HG03139 (cell line): Measurements from ENCODE around the gene UBE2K.
"Not testable (repeated sequence)": the region's sequence is repeated elsewhere in the genome, so short reads cannot be mapped to it uniquely, and the experiment has no call there.

Experiments
- ATAC-seq: cut with Tn5 transposase; IDR thresholded peaks from one replicate; pipeline ENCODE4 v1.9.1; 2021; ENCODE audit not compliant: unreplicated experiment

The UBE2K gene

GRCh38 chr4:39687014-39687413, 10.9 kb upstream of the UBE2K start:
- ATAC-seq, result no peak

- no peak for ATAC-seq
Observed at GRCh38 chr4:39689970-39690369, 8.0 kb upstream of the UBE2K start.

GRCh38 chr4:39698424-39699009, 581 bp downstream of the UBE2K start:
- peak; percentile 28 for ATAC-seq

GRCh38 chr4:39699687-39700409, 1.9 kb downstream of the UBE2K start:
- ATAC-seq, result no peak

DNA sequence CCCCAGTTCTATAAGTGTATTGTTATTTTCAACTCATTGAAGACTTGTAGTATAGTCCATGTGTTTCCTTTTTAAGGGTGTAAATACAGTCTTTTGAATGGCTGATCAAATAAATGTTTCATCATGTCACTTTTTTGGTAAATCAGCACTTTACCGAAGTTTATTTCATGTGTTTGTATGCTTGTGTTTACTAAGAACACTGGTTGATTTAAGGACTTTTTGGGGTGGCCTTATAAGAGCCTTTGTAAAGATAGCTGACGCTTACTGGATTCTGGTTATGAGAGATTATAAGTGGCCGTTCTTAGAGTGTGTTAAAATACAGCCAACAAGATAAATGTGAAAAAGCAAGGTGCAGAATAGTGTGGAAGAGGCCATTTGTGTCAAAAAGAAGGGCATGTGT, 2.6 kb downstream of the UBE2K start:
- no peak for ATAC-seq

- ATAC-seq, result no peak
Observed at GRCh38 chr4:39702716-39703115, 4.8 kb downstream of the UBE2K start.

GRCh38 chr4:39704789-39705188, 6.9 kb downstream of the UBE2K start:
- not testable (repeated sequence) for ATAC-seq

DNA sequence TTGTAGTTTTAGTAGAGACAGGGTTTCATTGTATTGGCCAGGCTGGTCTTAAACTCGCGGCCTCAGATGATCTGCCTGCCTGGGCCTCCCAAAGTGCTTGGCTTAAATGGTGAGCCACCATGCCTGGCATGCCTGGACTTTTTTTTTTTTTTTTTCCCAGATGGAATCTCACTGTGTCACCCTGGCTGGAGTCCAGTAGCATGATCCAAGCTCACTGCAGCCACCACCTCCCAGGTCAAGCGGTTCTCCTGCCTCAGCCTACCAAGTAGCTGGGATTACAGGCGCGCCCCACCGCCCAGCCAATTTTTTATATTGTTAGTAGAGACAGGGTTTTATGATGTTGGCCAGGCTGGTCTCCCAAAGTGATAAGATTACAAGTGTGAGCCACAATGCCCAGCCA, 8.4 kb downstream of the UBE2K start:
- no peak for ATAC-seq

DNA sequence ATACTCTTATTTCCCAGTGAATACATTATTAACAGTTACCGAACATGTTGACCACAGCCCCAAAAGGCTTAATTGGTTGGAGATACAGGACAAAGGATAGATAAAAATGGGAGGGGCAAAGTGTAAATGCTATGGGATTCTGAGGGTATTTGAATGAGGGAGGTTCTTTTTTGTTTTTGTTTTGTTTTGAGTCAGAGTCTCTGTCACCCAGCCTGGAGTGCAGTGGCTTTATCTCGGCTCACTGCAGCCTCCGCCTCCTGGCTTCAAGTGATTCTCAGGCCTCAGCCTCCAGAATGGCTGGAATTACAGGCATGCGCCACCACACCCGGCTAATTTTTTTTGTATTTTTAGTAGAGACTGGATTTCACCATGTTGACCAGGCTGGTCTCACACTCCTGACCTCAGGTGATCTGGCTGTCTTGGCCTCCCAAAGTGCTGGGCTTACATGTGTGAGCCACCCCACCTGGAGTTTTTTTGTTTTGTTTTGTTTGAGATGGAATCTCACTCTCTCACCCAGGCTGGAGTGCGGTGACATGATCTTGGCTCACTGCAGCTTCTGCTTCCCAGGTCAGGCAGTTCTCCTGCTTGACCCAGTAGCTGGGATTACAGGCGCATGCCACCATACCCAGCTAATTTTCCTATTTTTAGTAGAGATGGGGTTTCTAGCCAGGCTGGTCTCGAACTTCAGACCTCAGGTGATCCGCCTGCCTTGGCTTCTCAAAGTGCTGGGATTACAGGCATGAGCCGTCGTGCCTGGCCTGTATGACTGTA, 9.0 kb downstream of the UBE2K start:
- no peak for ATAC-seq

- ATAC-seq, result no peak
Observed at GRCh38 chr4:39710098-39710896, 12.4 kb downstream of the UBE2K start.

DNA sequence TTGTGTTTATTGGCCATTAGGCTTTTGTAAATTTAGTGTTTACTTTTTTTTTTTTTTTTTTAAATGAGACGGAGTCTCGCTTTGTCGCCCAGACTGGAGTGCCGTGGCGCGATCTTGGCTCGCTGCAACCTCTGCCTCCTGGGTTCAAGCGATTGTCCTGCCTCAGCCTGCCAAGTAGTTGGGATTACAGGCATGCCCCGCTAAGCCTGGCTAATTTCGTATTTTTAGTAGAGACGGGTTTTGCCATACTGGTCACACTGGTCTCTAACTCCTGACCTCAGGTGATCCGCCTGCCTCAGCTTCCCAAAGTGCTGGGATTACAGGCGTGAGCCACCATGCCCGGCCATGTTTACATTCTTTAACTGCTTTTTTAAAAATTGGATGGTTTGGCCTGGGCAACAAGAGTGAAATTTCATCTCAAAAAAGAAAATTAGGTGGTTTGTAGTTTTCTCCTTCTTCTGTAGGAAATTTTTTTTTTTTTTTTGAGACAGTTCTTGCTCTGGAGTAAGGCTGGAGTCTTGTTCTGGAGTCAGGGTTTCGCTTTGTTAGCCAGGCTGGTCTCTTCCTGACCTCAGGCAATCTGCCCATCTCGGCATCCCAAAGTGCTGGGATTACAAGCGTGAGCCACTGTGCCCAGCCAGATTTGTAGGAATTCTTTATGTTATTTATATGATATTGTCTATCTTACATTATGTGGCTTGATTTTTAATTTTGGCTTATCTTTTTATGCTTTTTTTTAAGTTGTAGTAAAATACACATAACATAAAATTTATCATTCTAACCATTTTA, 15.1 kb downstream of the UBE2K start:
- ATAC-seq, result no peak

GRCh38 chr4:39713691-39714090, 15.8 kb downstream of the UBE2K start:
- ATAC-seq, result no peak

- ATAC-seq, result no peak
Observed at GRCh38 chr4:39714166-39714565, 16.2 kb downstream of the UBE2K start.

DNA sequence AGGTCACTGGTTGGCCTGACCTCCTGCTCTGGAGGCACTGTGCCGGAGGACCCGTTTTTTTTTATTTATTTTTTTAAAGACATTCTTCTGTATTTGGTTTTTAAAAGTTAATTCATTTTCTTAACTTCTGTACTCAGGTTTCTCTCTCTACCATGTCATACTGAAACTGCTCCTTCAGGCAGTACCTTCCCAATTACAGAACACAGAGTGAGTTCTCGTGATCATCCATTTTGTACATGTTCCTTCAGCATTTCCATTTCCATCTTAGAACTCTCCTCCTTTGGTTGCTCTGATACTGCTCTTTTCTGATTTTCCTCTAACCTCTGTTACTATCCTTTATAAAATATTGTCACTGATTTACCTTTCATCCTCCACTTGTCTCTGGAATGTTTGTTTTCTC, 17.9 kb downstream of the UBE2K start:
- no peak for ATAC-seq

- no peak for ATAC-seq
Observed at GRCh38 chr4:39716356-39716755, 18.4 kb downstream of the UBE2K start.

DNA sequence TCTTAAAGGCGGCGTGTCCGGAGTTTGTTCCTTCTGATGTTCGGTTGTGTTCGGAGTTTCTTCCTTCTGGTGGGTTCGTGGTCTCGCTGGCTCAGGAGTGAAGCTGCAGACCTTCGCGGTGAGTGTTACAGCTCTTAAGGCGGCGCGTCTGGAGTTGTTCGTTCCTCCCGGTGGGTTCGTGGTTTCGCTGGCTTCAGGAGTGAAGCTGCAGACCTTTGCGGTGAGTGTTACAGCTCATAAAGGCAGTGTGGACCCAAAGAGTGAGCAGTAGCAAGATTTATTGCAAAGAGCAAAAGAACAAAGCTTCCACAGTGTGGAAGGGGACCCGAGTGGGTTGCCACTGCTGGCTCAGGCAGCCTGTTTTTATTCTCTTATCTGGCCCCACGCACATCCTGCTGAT, 19.8 kb downstream of the UBE2K start:
- ATAC-seq, result not testable (repeated sequence)

- ATAC-seq, result no peak
Observed at GRCh38 chr4:39718366-39719323, 20.7 kb downstream of the UBE2K start.

DNA sequence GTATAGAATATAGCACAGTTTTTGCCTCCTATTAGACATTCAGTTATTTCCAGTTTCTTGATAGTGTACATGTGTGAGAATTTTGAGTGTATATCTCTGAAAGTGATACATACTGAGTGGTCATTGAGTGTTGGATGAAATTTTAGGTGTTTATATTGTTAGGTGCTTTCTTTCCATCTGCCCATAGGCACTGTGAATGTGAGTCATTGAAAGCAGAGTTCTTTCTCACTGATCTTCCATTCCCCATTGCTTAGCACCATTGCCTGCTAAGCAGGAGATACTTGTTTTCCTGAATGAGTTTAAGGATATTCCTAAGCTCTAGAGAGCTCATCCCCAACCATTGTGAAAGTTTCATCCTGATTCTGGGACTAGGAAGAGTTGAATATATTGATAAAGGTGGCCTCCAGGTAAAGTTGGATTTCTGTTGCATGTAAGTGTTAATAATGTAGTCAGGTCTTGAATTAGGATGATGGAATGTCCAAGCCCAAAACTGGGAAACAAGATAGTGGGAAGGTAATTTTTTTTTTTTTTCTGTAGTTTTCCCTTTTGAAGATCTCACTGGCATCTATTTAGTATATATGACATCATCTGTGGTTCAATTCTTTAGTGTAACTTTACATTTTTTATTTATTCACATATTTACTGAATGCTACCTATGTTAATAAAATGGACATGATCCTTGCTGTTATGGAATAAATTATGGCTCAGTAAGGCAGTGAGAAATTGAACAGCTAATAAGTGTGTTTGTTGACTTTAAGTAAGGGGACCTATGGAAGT, 22.1 kb downstream of the UBE2K start:
- no peak for ATAC-seq

DNA sequence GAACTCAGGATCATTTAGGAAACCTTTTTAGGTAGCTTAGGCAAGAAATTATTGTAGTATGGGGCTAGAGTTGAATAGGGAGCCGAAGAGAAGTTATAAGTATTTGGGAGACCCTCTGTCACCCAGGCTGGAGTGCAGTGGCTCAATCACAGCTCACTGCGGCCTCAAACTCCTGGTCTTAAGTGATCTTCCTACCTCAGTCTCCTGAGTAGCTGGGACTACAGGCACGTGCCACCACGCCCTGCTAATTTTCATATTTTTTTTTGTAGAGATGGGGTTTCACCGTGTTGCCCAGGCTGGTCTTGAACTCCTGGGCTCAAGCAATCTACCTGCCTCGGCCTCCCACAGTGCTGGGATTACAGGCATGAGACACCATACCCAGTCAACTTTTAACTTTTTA, 23.3 kb downstream of the UBE2K start:
- ATAC-seq, result not testable (repeated sequence)
